ENCODE data around the gene MED26. TPM values are rescaled to one million over a fixed set of nuclear protein-coding genes. Genes with fewer than 3 reads are reported as not detected.

The MED26 gene
- total and polyA plus RNA-seq, 2 of the 13 experiments (the other 11 are each of a cell fraction or from before 2014, with no cell fraction given) = 3.5 to 3.8 TPM

DNA sequence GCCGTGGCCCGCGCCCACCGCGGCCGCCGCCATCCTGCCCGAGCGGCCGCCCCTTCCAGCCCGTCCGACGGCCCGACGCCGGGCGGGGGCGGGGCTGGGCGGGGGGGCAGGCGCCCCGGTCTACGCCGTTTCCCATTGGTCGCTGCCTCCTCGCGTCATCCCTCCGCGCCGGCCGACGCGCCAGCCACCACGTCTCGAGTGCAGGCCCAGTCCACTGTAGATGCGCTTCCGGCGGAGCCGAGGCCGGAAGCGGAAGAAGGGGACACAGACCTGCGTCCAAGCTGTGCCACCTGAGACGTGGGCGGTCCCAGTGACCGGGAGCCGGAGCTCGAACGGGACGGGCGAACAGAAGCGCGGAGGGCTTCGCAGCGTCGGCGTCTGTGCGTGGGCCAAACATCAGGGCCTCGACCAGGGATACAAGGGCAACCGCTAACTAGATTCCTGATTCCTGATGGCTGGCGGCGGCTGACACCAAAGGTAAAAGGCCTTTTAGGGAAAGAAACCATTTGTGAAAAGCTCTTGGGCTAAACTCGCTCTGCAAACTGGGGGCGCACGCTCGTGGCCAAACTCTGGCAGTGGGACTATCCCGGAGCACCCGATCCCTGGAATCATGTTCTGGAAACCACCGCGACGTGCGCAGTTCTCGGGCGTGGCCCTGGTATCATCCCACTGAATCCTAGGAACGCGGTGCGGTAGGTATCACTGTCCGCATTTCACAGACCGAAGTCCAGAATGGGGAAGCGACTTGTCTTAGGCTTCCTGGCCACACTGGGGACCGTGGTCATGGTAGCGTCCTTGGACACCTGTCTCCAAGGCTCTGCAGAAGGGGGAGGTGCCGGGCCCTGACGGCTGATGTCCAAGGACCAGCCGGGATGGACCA lies 55.4 kb downstream of the MED26 start, which contains the start of gene SLC35E1 (continued):
- TF ChIP-seq, protein P1, sequence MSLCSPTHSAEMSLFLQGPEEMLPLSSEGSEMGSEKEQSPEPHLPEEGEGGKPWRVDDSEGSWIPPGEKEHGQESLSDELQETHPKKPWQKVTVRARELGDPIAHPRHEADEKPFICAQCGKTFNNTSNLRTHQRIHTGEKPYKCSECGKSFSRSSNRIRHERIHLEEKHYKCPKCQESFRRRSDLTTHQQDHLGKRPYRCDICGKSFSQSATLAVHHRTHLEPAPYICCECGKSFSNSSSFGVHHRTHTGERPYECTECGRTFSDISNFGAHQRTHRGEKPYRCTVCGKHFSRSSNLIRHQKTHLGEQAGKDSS (CRISPR knock-in tag; IDR thresholded peaks at IDR 0.05; ENCODE audit: borderline replicate concordance, low read depth) = peak; percentile 45; the same call in 1 of the 2 replicates
- peak; percentile 78 for TF ChIP-seq MED1 (CRISPR knock-in tag; IDR thresholded peaks at IDR 0.05)
- 0 out of 2 replicates have a peak, but pooled peaks have one; percentile 53 for TF ChIP-seq ZSCAN9 (CRISPR knock-in tag; IDR thresholded peaks at IDR 0.05; ENCODE audit: borderline replicate concordance)
- TF ChIP-seq NFIB (CRISPR knock-in tag; IDR thresholded peaks at IDR 0.05; ENCODE audit: borderline replicate concordance) = no peak
- TF ChIP-seq PRPF4 (IDR thresholded peaks at IDR 0.05; ENCODE audit: low read depth, low read length, poor library complexity, severe bottlenecking) = no peak
- TF ChIP-seq, protein P2, sequence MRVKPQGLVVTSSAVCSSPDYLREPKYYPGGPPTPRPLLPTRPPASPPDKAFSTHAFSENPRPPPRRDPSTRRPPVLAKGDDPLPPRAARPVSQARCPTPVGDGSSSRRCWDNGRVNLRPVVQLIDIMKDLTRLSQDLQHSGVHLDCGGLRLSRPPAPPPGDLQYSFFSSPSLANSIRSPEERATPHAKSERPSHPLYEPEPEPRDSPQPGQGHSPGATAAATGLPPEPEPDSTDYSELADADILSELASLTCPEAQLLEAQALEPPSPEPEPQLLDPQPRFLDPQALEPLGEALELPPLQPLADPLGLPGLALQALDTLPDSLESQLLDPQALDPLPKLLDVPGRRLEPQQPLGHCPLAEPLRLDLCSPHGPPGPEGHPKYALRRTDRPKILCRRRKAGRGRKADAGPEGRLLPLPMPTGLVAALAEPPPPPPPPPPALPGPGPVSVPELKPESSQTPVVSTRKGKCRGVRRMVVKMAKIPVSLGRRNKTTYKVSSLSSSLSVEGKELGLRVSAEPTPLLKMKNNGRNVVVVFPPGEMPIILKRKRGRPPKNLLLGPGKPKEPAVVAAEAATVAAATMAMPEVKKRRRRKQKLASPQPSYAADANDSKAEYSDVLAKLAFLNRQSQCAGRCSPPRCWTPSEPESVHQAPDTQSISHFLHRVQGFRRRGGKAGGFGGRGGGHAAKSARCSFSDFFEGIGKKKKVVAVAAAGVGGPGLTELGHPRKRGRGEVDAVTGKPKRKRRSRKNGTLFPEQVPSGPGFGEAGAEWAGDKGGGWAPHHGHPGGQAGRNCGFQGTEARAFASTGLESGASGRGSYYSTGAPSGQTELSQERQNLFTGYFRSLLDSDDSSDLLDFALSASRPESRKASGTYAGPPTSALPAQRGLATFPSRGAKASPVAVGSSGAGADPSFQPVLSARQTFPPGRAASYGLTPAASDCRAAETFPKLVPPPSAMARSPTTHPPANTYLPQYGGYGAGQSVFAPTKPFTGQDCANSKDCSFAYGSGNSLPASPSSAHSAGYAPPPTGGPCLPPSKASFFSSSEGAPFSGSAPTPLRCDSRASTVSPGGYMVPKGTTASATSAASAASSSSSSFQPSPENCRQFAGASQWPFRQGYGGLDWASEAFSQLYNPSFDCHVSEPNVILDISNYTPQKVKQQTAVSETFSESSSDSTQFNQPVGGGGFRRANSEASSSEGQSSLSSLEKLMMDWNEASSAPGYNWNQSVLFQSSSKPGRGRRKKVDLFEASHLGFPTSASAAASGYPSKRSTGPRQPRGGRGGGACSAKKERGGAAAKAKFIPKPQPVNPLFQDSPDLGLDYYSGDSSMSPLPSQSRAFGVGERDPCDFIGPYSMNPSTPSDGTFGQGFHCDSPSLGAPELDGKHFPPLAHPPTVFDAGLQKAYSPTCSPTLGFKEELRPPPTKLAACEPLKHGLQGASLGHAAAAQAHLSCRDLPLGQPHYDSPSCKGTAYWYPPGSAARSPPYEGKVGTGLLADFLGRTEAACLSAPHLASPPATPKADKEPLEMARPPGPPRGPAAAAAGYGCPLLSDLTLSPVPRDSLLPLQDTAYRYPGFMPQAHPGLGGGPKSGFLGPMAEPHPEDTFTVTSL (CRISPR knock-in tag; IDR thresholded peaks at IDR 0.05; ENCODE audit: borderline replicate concordance) = 0 out of 2 replicates have a peak, but pooled peaks have one; percentile 16
- TF ChIP-seq KDM5A (IDR thresholded peaks at IDR 0.05; ENCODE audit: borderline replicate concordance, low read length) = peak; percentile 64; the same call in 1 of the 2 replicates
- peak; percentile 98 for TF ChIP-seq TAF1 (CRISPR knock-in tag; IDR thresholded peaks at IDR 0.05)
- no peak for TF ChIP-seq ZNF720 (CRISPR knock-in tag; IDR thresholded peaks at IDR 0.05)
- TF ChIP-seq, protein P3, sequence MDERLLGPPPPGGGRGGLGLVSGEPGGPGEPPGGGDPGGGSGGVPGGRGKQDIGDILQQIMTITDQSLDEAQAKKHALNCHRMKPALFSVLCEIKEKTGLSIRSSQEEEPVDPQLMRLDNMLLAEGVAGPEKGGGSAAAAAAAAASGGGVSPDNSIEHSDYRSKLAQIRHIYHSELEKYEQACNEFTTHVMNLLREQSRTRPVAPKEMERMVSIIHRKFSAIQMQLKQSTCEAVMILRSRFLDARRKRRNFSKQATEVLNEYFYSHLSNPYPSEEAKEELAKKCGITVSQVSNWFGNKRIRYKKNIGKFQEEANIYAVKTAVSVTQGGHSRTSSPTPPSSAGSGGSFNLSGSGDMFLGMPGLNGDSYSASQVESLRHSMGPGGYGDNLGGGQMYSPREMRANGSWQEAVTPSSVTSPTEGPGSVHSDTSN (CRISPR knock-in tag; IDR thresholded peaks at IDR 0.05) = no peak
- TF ChIP-seq HIVEP1 (CRISPR knock-in tag; IDR thresholded peaks at IDR 0.05) = peak; percentile 76
- TF ChIP-seq ZSCAN20 (CRISPR knock-in tag; IDR thresholded peaks at IDR 0.05; ENCODE audit: borderline replicate concordance) = 0 out of 2 replicates have a peak, but pooled peaks have one; percentile 45
- TF ChIP-seq SOX6 (IDR thresholded peaks at IDR 0.05) = no peak
- TF ChIP-seq SOX6 (CRISPR knock-in tag; IDR thresholded peaks at IDR 0.05) = peak; percentile 54
- TF ChIP-seq, protein P4, sequence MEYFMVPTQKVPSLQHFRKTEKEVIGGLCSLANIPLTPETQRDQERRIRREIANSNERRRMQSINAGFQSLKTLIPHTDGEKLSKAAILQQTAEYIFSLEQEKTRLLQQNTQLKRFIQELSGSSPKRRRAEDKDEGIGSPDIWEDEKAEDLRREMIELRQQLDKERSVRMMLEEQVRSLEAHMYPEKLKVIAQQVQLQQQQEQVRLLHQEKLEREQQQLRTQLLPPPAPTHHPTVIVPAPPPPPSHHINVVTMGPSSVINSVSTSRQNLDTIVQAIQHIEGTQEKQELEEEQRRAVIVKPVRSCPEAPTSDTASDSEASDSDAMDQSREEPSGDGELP (IDR thresholded peaks at IDR 0.05; ENCODE audit: borderline replicate concordance, low read depth) = peak; percentile 84; the same call in 1 of the 2 replicates
- no peak for TF ChIP-seq RORA (CRISPR knock-in tag; IDR thresholded peaks at IDR 0.05)
- TF ChIP-seq ZBTB21 (CRISPR knock-in tag; IDR thresholded peaks at IDR 0.05) = peak; percentile 83; the same call in 1 of the 2 replicates
- TF ChIP-seq MIER3 (CRISPR knock-in tag; IDR thresholded peaks at IDR 0.05; ENCODE audit: borderline replicate concordance) = peak; percentile 75; the same call in 1 of the 2 replicates
- TF ChIP-seq SP2 (CRISPR knock-in tag; IDR thresholded peaks at IDR 0.05) = peak; percentile 80
